ENCODE measurements around the gene CYP2W1. TPM values are rescaled to one million over a fixed set of nuclear protein-coding genes. Genes with fewer than 3 reads are reported as not detected.

CYP2W1 gene
- total RNA-seq, 1 donor from 2014 or later, result not detected

DNA sequence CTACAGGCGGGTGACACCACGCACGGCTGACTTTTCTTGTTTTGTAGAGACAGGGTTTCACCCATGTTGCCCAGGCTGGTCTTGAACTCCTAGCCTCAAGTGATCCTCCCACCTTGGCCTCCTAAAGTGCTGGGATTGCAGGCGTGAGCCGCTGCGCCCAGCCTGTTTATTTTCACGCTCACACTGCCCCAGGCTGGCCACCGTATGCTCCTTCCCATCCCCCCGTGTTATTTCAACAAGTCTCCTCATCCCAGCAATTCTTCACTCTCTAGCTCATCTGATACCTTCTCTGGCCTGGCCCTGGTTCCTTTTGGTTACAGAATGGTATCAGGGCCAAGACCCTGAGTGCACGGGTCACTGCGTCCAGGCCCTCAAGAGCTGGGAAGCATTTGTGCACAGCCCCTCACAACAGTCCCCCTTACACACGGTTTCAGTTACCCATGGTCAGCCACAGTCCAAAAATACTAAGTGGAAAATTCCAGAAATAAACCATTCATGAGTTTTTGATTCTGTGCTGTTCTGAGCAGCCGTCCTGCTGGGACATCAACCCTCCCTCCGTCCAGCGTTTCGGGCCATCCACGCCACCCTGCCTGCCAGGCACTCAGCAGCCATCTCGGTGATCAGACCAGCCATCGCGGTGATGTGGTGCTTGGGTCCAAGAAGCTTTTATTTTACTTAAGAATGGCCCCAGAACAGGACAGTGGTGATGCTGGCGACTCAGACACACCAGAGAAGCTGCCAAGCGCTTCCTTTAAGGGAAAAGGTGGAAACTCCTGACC, 16.5 kb upstream of the CYP2W1 start:
- intact Hi-C loops (cut with micrococcal nuclease), result no loop called here

DNA sequence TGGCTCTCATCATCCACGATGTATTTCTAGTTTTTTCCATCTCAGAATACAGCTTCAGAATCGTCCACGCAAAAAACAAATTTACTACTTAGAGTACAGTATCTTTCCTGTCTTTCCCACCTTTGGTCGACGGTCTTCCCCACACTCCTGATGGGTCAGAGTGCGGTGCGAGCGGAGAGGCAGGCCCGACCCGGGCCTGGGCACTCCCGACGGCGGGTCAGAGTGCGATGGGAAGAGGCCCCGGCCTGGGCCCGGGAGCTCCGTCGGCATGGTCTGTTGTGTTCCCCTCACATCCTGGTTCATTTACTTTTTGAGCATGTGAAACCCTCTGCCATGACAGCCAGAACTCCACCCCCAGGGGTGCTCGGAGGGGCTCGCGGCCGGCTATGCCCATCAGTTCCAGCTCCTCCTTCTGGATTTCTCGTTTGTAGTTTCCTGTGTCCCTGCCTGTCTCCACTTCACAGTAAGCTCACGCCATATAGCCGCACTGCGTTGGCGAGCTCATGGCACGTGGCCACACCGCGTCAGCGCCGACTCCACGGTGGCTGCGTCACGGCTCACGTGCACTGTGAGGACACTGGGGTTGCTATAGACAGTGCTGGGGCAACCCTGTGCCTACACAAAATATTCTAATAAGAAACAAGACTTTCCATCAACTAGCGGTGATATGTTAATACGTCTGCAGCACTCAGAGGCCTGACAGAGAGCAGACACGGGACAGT, 15.5 kb upstream of the CYP2W1 start:
- intact Hi-C loops (cut with micrococcal nuclease), result no loop called here

DNA sequence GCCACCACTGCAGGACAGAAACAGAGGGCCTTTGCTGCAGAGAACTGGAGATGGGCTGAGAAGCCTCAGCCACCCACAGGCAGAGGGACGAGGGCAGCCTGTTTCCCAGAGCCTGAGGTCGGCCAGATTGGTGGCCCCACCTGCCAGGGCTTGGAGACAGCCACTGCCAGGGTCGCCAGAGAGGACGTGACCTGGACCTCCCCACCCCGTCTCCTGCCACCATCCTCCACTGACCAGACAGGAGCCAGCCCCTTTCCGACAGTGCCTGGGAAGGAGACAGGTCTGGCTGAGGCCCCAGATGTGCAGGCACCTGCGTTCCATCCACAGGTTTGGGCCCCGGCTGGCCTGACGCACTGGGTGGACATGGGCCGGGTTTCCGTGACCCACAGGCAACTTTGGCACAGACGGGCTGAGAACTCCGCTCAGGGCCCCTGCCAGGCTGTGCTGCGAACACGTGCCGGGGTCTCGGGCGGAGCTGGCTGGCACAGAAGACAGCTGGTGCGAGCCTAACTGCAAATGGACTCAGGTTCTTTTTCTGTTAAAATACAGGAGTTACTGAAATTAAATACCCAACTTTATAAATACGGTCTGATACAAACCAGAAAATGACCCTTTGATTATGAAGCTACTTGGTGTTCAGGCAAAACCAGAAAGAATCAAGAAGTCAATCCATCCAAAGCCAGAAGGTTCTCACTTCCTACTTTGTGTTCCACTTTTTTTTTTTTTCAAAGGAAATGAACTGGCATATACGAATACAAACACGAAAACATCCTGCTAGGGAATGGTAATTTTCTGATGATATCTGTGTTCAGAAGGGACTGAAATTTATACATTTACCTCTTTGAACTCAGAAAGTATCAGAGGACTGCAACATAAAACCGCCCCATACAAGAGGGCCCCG, 14.5 kb upstream of the CYP2W1 start:
- intact Hi-C loops (cut with micrococcal nuclease), result no loop called here

DNA sequence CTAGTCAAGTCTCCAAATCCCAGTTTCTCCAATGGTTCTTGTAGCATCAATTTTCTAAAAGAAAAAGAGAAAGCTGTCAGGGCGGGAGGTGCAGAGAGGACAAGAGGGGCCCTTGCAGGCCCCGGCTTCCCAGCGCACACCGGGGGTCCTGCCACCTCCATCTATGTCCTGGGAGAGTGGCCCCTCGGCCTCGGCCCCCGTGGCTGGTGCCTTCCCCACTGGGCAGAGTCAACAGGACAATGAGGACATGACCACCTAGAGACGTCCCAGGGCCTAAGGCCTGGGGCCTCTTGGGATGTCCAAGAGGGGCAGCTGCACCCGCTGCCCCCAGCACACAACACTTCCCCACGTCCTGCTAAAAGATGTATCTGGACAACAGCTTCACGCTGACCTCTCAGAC, 13.6 kb upstream of the CYP2W1 start:
- intact Hi-C loops (cut with micrococcal nuclease), result no loop called here

DNA sequence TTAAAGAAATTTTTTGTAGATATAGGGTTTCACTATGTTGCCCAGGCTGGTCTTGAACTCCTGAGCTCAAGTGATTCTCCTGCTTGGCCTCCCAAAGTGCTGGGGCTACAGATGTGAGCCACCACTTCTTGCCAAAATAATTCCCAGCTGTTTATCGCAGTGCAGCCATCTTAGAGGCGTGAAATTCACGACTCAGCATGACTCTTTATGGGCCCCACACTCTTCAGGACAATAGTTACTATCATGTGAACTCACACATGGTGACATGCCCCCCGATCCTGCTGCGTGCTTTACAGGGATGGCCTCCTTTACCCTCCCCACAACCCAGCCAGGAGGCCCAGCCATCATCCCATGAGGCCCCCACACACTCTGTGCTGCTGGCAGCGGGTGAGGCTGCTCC, 12.2 kb upstream of the CYP2W1 start:
- intact Hi-C loops (cut with micrococcal nuclease), result no loop called here

DNA sequence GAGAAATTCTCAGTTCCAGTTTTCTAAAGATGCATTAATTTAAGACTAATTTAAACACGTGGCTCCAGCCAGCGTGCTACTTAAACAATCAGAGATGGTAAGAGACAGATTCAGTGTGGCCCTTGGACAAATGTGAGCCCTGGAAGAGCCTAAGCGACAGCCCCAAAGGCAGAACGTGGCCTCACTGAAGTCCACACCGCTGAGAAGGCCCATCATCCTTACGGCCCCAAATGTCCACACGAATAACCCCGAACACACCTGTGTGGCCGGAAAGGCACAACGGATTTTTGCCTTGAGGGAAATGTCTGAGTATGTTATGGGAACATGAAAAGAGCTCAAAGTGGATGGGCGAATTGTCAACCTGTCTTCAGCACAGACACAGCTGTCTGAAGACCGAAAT, 10.9 kb upstream of the CYP2W1 start:
- intact Hi-C loops (cut with micrococcal nuclease), result no loop called here

DNA sequence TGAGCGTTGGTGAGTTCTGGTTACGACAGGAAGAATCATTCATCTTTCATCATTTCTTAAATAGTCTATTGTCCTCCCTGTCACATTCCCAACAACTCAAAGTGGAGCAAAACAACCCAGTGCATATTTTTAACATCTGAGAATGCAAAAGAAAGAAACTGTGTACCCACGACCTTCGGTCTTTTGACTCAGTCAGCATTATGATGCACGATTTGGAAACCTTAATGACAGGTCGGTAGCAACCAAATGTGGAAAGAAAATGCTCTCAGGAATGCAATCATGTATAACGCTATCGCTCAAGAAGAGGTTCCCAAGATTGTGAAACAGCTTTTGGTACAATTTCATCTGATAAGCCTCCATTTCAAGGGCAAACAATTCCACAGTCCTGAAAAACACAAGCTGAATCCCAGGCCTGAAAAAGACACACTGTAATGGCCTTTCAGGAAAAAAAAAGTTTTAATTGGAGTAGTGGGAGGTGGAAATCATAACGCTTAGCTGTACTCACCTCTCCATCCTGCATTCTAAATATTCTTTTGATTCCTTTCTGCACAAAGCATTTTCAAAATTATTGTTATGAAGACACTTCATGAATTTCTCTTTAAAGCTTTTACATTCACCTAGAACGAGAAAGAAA, 10.2 kb upstream of the CYP2W1 start:
- intact Hi-C loops (cut with micrococcal nuclease), result no loop called here

DNA sequence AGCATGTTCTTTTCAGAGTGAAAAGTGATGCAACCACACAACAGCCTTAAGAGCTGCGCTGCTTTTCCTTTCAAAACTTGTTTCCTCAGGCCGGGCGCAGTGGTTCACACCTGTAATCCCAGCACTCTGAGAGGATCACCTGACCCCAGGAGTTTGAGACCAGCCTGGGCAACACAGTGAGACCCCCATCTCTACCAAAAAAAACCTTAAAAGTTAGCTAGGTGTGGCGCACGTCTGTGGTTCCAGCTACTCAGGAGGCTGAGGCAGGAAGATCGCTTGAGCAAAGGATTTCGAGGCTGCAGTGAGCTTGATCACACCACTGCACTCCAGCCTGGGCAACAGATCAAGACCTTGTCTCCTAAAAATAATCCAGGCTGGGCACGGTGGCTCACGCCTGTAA, 9.7 kb upstream of the CYP2W1 start:
- intact Hi-C loops (cut with micrococcal nuclease), result no loop called here

DNA sequence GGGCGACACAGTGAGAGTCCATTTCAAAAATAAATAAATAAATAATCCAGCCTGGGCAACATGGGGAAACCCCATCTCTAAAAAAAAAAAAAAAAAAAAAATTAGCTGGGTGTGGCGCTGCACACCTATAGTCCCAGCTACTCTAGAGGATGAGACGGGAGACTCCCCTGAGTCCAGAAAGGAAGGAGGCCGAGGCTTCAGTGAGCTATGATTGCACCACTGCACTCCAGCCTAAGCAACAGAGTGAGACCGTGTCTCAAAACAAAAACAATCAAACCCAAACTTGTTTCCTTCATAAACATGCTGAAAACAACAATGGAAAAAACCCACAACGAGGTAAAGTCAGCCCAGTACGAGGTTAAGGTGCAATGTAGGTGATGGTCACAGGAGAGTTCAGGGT, 8.8 kb upstream of the CYP2W1 start:
- intact Hi-C loops (cut with micrococcal nuclease), result loop anchor here (1.0 to 2.0 kb wide), 3 partner anchors 66 to 157 kb away; no protein-coding TSS in a partner anchor

DNA sequence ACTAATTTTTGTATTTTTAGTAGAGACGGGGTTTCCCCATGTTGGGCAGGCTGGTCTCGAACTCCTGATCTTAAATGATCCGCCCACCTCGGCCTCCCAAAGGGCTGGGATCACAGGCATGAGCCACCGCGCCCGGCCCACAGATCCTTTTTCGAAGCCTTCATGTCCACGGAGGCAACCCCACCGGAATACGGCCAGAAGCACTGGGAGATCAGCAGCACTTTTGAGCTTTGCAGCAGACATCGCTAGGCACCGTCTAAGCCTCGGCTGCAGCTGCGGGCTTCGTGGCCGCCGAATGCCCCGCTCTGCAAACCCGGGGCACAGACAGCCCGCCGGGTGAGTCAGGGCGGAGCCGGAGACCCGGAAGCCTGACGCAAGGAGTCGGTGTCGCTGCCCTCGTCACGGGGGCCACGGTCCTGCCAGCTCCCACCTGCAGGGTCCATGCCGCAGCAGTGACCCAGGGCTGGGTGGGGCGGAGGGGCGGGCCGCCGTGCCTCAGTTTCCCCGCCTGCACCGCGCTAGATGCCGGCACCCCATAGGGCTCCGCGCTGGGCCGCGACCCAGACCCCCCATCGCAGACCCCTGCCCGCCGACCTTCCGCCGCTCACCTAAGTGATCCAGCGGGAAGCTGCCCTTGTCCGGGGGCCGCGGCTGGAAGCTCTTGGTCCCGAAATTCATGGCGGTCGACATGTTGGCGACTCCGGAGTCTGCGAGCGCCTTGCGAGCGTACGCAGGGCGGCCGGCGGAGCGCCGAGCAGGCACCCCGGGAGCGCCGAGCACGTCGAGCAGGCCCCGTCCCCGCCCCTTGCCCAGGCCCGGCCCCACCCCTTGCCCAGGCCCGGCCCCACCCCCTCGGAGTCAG, 7.9 kb upstream of the CYP2W1 start, which contains the start of gene COX19:
TSS of gene COX19 (minus strand) at position 730 of the 862 bp plus-strand sequence. CDS start at position 690, 40 bp downstream.
- intact Hi-C loops (cut with micrococcal nuclease), result loop anchor here (1.0 to 2.0 kb wide), 14 partner anchors 18 to 484 kb away; partner anchors contain the start of genes GET4, MICALL2, SUN1 and ZFAND2A

DNA sequence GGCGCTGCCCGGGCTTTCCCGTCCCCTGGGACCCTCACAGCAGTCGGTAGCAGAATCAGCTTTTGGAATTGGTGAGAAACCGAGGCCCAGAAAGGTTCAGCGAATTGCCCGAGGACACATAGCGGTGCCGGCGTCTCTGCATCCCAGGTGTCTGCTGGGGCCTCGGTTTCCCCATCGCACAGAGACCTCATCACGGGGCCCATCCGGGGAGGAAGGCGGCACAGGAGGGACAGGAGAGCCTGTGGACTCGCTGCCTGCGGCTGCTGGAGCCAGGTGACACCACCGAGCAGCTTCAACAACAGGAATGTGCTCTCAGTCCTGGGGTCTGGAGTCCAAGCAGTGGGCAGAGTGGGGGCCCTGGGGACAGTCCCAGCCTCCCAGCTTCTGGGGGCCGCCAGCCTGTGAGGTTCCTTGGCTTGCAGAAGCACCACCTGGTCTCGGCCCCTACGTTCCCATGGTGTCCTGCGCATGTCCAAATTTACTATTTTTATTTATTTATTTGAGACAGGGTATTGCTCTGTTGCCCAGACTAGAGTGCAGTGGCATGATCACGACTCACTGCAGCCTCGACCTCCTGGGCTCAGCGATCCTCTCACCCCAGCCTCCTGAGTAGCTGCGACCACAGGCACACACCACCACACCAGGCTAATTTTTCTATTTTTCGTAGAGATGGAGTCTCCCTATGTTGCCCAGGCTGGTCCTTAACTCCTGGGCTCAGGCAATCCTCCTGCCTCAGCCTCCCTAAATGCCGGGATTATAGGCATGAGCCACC, 7.1 kb upstream of the CYP2W1 start:
- intact Hi-C loops (cut with micrococcal nuclease), result loop anchor here (1.0 to 2.0 kb wide), 13 partner anchors 17 to 483 kb away; partner anchors contain the start of genes GET4, MICALL2, SUN1 and ZFAND2A

DNA sequence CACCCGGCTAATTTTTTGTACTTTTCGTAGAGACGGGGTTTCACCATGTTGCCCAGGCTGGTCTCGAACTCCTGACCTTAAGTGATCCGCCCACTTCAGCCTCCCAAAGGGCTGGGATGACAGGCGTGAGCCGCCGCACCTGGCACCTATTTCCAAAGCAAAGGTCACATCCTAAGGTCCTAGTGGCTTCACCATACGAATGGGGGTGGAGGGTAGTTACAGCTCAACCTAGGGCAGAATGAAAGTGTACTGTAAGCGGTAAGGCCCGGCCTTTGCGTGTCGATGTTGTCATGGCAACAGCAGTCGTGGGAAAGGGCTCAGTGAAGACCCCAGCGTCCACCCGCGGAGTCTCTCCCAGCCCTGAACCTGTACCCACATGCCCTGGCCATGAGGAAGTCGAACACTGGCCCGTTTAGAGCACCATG, 6.1 kb upstream of the CYP2W1 start:
- intact Hi-C loops (cut with micrococcal nuclease), result no loop called here

DNA sequence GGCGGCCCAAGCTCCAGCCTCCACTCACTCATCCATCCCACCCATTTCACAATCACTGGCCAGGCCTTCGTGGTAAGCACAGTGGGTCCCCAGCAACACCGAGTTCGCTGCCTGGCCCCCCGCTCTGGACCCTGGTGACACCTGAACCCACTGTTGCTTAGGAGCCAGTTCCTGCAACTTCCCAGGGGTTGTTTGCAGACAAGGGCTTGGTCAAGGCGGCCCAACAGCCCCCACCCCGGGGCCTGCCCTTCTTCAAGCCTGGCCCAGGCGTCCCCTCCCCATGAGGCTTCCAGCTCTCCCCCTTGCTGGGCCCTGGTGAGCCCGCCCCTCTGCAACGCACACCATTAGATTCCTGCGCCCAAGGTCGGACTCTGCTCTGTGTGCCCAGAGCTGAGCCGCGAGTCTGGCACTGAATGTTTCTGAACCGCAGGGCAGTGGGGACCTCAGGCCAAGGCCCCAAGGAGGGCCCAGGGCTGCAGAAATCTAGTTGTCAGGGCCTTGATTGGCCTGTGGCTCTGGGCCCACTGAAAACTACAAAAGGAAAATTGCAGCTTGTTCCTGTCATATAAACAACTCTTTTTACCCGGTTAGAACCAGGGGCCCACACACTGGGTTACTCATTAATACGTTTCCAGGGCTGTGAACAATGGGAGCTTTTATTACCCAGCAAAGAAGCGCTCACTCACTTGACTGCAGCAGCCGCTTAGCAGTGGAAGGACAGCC, 5.5 kb upstream of the CYP2W1 start:
- intact Hi-C loops (cut with micrococcal nuclease), result no loop called here

DNA sequence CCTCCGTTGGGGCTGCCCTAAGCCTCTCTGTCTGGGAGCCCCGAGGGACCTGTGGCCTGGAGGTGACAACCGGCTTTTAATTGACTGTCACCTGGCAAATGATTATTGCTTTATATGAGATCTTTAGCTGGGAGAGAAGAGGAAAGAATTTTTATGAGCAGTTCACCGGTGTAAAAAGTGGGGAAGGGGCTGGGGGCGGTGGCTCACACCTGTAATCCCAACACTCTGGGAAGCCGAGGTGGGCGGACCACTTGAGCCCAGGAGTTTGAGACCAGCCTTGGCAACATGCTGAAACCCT, 5.0 kb upstream of the CYP2W1 start:
- intact Hi-C loops (cut with micrococcal nuclease), result no loop called here

DNA sequence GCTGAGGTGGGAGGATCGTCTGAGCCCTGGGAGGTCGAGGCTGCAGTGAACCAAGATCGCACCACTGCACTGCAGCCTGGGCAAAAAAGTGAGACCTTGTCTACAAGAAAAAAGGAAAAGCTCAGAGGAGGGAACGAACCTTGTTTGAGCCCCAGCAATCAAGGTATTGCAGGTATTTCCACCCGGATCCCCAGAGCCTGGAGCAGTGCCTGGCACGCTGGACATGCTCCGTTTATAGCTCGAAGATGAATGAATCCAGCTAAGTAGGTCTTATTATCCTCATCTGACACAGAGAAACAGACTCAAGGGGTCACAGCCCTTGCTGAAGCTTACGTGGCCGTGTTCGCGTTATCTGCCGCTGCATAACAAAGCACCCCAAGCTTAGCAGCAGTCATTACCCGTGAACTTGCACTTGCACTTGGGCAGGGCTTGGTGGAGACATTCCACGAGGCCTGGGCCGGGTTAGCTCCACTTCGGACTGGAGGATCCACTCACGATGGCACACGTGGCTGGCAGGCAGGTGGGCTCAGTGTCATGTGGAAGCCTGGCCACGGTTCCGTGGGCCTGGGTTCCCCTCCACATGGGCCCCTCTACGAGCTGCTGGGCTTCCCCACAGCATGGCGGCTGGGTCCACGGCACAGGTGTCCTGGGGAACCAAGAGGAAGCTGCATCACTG, 4.4 kb upstream of the CYP2W1 start:
- intact Hi-C loops (cut with micrococcal nuclease), result no loop called here

DNA sequence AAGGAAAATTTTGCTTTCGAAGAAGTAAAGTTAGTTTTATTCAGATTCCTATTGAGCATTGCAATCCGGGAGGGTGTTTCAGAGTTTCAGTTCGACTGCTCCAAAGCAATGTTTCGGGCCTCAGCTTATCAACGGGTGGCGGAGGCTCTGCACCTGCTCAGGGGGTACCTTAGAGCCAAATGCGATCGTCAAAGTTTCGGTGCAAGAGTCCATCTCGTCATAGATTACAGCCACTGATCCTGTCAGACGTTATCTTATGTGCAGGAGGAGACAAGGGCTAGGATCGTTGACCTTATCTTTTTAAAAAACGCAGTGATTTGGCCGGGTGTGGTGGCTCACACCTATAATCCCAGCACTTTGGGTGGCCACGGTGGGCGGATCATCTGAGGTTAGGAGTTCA, 3.8 kb upstream of the CYP2W1 start:
- intact Hi-C loops (cut with micrococcal nuclease), result no loop called here

DNA sequence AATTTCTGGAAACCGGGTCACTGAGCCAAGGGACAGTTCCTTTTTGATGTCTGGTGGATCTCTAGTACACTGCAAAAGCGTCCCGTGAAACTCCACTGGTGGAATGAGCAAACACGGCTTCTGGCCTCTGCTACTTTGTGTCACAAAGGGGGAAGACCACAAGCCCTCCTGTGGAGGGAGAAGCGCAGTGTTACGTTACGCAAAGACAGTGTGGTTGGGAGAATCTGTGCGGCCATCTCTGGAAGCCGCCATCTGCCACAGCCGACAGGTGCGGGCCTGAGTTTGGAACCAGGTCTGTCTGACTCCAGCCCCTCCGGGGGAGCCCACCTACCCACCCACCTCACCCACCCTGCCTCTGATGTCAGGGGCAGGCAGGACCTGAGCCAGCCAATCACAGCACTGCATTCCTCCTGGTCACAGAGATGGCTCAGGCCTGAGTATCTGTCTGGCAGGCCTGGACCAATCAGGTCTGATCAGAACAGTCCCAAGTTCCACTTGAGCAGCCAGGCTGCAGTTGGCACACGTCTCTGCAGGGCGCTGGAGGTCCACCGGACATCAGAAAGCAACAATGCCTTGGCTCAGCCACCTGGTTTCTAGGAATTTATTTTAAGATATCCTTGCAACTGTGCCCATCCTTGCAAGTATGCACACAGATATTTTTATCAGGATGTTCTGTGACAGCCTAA, 3.0 kb upstream of the CYP2W1 start:
- intact Hi-C loops (cut with micrococcal nuclease), result no loop called here
